GM21786 (cell line): ENCODE measurements around the gene C17orf78.
"Not testable (repeated sequence)": the region's sequence is repeated elsewhere in the genome, so short reads cannot be mapped to it uniquely, and the experiment has no call there.

Source experiments
- ATAC-seq: cut with Tn5 transposase; IDR thresholded peaks from one replicate; pipeline ENCODE4 v1.9.1; 2021; ENCODE audit not compliant: unreplicated experiment

Gene C17orf78

DNA sequence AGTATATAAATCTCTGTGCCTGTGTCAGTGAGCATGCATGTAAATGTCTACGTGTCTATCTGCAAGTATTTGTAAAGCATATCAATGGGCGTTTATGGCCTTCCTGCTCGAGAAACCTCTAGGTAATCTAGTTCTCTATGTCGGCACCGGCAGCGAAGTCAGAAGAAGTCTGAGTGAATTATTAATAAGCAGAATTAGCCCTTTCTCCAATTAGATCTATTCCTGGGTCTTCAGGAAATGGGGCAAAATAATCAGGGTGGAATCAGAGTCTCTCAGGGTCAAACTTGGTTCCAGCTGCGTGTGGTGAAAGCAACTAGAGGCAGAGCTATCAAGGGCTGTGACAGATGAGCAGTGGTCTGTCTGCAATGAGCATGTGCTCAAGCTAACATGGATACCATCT, at the start of gene C17orf78:
Gene C17orf78 (plus strand): TSS at position 280 of the 400 bp plus-strand sequence. CDS start 108 bp downstream, at position 388.
- no peak for ATAC-seq

DNA sequence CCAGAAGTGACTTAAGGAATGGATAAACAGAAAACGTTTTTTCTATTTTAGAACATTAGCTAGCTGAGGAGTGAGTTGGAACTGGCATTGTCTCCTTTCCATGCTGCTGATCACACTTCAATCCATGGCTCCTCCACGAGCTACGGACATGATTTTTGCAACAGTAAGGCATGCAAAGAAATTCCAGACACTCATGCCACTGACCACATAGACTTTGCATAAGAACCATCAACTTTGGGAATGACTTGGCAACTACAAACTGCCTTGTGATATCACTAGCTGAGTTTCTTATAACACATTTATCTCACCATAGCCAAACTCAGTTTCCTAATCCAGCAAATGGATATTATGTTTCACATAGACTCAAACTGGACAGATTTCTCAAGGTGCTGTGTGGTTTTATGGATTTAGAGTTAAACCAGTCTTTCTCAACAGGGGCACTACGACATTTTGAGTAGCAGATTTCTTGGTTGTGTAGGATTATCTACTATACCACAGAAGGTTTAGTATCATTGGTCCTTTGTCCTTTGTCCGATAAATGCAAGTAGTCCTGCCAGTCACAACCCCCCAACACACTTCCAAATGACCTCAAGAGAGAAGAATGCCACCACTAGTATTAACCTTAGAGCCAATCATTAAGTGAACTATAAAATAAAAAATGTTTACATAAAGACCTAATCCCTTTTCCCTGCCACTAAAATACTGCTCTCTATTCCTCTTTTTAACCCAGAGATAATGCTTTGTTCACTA, 48.3 kb upstream of the C17orf78 start:
- ATAC-seq = no peak

DNA sequence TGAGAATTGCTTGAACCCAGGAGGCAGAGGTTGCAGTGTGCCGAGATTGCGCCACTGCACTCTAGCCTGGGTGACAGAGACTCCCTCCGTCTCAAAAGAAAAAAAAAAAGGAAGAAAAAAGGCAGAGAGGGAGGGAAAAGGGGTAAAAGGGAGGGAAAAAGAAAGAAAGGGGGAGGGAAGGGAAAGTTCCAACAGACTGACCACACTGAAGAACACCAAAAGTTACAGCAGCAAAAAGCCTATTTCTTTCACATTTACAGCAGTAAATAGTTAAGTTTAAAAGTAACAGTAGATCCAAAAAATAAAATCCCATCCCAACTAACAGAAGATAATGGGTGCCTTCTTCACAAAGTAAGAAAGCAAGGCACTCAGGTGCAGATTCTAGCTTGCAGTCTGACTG, 36.9 kb upstream of the C17orf78 start:
- ATAC-seq = no peak

DNA sequence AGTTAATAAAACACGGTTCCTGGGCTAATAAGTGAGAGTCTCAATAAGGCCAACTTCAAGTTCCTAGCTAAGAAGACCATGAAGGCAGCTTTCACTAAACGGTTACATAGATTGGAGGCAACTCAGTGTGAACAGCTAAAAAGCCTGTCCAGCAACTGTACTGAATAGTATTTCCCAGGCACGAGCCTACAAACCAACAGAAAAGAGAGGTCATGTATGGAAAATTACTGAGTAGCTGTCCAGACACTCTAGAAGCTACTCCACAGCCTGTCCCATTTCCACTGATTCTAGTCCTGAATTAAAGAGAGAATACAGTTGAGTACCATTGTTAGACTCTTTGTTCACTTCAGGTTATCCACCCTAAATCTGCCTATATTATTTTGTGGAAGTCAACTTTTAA, 36.5 kb upstream of the C17orf78 start:
- no peak for ATAC-seq

DNA sequence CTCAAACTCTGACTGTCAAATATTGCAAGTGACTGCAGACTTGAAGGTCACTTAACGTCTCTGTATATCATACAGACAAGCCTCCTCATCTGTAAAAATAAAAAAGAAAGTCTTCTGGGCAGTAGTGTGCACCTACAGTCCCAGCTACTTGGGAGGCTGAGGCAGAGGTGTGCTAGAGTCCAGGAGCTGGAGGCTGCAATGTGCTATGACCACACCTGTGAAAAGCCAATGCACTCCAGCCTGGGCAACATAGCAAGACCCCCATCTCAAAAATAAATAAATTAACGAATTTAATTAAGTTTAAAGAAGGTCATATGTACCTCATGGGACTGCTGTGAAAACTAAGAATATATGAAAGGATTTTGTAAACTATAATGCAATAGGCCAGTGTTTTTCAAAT, 35.0 kb upstream of the C17orf78 start:
- no peak for ATAC-seq

DNA sequence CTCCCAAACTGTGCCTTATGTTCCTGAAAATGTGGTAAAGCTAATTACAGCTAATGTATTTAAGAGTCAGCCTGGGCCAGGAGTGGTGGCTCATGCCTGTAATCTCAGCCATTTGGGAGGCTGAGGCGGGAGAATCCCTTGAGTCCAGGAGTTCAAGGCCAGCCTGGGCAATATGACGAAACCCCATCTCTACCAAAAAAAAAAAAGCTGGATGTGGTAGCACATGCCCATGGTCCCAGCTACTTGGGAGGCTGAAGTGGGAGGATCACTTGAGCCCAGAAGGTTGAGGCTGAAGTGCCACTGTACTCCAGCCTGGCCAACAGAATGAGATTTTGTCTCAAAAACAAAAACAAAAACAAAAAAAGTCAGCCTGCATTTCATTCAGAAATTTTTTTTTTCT, 33.2 kb upstream of the C17orf78 start:
- ATAC-seq = no peak

DNA sequence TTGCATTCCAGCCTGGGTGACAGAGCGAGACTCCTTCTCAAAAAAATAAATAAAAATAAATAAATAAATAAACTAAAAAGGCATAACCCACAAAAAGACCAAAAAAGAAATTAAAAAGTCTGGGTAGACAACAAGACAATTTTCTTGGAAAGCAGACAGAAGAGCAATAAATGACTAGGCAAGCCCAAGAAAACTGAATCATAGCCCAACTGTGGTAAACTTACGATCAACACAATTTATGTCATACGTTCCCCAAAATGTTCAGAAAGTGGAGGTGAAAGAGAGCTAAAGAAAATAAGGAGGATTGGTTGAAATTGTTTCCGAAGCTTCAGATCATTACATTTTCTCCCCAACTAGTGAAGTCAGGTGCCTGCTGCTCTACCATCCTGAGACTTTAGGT, 31.3 kb upstream of the C17orf78 start:
- ATAC-seq = no peak

DNA sequence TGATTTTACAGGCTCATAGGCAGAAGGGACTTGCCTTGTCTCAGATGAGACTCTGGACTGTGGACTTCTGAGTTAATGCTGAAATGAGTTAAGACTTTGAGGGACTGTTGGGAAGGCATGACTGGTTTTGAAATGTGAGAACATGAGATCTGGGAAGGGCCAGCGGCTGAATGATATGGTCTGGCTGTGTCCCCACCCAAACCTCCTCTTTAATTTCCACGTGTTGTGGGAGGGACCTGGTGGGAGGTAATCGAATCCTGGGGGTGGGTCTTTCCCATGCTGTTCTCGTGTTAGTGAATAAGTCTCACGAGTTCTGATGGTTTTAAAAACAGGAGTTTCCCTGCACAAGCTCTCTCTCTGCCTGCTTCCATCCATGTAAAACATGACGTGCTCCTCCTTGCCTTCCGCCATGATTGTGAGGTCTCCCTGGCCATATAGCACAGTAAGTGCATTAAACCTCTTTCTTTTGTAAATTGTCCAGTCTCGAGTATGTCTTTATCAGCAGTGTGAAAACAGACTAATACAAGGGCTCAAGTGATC, 28.9 kb upstream of the C17orf78 start:
- ATAC-seq = not testable (repeated sequence)

DNA sequence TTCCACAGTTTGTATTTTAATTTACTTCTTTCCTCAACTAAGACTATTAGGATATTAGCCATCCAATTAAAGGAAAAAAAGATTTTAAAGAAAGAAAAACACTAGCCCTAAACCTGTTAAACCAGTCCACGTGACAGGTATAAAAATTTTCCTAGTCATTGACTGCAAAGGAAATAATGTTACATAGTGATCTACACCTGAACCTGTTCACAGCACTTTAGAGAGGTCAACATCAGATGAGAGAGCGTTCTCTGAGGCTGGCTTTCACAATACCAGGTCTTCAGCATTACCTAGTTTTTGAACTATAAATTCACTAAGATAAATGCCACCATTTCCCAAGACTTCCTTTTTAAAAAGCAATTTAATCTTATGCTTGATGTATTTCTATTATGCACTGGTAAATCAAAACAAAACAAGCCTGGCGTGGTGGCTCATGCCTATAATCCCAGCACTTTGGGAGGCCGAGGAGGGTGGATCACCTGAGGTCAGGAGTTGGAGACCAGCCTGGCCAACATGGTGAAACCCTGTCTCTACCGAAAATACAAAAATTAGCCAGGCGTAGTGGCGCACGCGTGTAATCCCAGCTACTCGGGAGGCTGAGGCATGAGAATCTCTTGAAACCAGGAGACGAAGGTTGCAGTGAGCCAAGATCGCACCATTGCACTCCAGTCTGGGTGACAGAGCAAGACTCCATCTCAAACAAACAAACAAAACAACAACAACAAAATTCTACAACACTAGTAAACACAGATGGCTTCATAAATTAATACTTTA, 18.8 kb upstream of the C17orf78 start:
- not testable (repeated sequence) for ATAC-seq

DNA sequence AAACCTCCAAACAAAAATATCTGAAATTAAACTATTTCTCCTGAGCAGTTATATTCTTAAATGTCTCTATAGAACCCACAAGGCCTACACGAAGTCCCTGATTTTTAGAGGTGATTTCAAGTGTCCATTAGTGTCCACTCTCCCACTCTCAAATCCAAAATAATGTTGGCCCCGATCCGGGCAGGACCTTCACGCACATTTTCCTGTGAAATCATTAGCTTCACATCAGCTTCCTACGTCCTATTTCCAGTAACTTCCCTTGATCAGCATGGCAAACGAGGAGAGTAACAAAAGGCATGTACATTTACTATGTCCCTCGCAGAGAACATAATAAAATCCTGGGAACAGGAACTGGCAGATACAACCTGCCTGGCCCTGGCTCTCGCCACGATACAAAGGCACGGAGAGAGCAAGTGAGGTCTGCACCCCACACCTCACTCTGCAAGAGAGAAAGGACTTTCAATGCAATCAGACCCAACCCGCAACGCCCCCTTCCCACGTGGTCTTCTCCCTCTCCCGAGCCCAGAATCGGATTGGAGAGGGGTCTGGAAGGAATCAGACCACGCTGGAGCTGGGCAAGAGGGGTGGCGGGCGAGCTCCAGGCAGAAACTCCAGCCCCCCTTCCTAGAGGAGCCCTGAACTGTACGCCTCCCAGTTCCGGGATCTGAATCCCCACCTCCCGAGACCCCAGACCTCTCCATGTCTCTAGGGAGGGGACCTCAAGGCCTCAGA, 17.5 kb upstream of the C17orf78 start:
- ATAC-seq = peak; percentile 20

DNA sequence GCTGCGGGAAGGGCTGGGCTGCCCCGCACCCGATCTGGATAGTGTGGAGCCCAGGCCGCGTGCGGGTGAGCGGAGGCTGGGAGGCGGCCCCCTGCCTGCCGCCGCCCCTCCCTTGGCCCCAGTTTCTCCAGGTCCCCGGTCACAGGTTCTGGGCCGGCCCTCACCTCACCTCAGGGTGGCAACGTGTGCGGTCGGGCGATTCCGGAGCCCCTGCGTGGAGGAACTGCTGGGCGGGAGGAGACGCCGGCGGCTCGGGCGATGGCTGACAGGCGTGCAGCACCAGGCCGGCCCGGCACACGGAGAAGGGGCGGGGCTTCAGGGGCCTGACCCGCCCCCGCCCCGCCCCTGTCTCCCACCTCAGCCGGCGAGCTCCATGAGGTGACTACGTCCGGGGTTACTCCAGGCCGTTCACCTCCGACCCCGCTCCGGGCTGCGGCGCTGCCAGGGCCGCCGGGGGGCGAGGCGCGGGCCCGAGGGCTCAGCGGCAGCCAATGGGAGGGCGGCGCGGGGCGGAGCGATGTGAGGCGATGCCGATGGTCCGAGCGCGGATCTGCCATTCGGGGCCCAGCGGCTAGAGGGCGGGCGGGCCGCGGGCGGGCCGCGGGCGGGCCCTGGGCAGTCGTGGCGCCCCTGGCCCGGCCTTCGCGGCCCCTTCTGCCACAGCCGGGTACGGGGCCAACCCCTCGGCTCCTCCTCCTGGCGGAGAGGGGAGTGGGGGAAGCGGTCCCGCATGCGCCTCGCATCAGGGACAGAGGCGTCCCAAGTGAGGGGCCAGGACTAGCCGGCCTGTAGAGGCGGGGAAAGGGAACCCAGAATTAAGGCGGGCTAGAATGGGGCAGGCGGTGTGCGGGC, 16.7 kb upstream of the C17orf78 start:
- peak; percentile 84 for ATAC-seq

DNA sequence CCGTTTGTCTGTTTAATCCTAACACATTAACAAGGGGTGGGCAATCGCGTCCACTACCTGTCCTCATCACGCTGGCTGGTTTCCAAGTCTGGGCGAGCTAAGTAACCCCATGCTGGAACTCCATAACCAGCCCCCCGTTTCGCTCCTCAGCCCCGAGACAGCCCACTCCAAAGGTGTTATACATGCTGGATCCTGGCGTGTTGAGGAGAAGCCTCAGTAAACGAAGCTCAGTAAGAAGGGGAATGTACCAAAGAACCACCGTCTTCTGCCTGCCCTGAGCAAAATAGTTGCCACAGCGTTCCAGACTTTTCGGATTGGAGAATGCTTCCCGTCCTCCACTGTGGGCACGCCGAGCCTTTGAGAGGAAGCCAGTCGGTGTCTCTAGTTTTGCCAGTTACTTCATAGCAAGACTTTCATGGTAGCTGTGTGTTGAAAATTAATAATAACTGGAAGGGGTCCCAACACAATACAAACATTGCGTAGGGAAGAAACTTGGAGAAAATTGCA, 16.1 kb upstream of the C17orf78 start:
- no peak for ATAC-seq

DNA sequence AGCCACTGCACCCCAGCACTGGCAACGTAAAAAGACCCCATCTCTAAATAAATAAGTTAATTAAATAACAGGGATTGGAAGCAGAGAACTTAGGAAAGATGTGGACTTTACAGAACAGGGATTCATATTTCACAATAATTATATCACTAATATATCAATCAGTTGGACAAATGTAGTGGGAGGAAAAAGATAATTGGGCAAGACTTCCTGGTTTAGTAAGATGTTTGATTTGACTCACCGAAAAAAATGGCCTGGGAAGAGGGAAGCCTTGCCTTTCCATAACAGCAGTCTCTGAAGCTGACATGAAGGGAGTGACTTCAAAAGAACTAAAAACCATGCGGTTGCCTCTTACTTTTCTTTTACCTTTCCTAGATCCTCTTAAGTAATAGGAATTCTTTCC, 15.2 kb upstream of the C17orf78 start:
- ATAC-seq = no peak

DNA sequence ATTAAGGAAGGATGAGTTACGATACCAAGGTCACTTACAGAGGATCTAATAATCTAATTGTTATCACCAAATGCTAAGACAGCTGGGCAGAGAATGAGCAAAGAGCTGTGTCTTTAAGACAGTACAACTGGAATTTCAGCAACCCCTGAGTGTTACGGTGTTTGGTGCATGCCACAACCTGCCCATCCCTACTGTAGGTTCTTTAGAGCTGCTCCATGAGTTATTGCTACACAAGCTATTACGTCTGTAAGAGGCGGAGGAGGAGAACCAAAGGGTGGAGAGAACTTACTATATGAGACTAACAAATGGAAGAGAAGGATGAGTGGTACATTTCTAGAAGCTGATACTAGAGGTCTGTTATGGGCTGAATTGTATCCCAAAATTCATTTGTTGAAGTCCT, 14.2 kb upstream of the C17orf78 start:
- ATAC-seq = no peak

DNA sequence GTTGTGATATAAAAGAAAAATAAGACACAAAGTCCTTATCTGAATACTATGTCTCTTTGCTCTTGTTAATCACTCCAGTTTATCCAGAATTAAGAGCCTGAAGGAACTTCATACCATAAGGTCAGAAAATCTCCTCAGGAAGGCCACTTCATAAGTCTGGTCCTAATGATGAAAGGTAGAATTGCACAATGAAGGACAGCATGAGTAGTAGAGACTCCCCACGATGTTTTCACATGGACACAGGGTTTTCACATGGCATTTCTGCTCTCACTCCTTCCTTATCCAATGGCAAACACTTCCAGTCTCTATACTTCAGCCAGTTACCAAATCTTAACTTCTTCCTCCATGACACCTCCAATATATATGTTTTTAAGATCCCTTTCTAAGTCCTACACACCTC, 10.2 kb upstream of the C17orf78 start:
- ATAC-seq = no peak

DNA sequence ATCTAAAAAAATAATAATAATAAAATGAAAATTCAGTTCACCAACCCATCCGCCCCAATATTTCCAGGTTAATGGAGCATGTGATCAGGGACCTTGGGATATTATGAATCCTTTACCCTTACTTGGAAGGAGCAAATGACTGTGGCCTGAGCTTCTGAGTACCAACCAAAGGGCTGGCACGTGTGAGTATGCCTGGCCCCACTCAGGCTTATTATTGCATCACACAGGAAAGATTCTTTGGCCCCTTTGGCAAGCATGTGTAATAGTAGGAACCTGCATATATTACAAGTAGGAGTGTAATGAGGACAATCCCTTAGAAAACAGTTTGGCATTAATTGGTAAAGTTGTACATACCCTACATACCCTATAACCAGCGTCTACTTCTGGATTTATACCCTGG, 7.2 kb upstream of the C17orf78 start:
- no peak for ATAC-seq

DNA sequence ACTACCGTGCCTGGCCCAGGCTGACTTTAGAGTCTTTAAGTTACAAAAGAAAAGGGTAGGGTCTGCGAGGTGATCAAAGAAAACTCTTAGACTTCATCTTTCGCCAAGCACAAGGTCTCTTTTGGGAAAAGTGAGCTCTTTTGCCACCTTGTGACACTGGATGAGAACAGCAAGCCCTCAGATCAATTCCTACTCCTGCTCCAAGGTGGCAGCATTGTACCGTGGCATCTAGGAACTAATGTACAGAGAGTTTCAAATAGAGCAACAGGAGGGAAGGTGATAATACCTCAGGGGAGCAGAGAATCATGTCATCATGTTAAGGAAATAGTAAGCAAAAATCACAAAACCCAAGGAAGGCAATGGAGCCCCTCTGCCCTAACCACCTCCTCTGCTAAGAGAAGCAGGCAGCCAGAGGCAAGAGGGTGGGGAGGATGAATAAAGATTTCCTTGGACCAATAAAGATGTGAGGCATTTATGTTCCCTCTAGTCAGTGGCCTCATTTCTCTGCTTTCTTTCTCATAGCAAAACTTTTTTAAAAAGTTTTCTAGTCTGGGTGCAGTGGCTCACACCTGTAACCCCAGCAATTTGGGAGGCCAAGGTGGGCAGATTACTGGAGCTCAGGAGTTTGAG, 2.1 kb upstream of the C17orf78 start:
- ATAC-seq = peak; percentile 60

DNA sequence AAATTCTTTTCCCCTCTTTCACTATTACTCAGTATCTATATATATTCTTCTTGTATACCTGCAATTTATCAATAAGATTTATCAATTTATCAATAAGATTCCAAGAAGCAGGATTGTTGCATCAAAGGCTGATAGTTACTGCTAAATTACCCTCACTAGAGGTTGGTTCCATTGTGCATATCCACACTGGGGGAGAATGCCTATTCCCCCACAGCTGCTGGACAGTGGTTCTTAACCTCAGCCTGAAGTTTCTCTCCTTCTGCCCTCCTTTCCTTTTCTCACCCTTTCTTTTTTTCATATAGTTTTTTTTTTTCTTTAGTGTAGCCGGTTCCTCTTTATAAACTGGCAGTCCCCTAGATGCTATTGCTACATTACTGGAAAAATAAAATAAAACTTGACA, 6.3 kb downstream of the C17orf78 start:
- no peak for ATAC-seq

DNA sequence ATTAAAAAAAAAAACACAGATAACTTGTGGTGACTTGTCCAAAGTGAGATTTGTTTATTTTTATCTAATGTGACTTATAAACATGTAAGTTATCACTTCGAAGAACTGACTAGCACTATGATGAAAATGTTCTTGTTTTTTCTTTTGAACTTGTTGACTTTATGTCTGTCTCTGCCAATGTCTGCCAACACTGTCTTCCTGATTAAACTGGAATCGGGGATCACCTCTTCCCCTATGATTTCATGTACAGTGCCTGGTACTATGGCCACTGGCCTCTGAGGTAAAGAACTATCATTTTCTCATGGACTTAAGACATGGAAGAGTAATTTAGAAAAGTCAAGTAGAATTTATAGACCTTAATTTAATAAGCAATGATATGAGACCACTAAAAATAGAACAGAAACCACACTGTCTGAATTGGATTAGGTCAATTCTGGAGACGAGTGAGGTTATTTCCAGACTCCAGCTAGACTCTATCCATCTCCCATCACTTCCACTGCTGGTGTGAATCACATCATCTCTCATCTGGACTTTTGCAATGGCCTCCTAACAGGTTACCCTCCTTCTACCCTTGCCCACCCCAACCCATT, 8.9 kb downstream of the C17orf78 start:
- ATAC-seq = no peak
